ENCODE results near the gene UNC45B. TPM values are rescaled to one million over a fixed set of nuclear protein-coding genes. Genes with fewer than 3 reads are reported as not detected.
A peak's percentile ranks its signal among the peaks of the same experiment; 100 is the strongest.

Gene UNC45B
- total RNA-seq, 1 experiment from 2014 or later = 0.22 TPM

DNA sequence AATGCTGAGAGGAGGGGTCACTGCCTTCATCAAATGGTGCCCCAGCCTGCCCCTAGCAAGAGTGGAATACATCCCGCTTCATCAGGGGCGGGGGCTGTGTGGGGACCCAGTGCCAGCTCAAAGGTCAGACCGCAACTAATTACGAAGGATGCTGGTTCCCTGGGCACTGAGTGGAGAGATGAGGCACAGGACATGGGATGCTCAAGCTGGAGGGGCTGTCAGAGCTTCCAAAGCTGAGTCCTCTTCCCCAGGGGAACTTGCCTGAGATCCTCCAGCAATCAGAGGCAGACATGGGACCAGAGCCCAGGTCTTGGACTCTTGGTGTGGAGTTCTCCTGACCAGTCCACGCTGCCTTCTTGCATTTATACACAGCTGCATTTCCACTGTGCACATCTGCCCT, 18.9 kb downstream of the UNC45B start:
- H2BK20ac ChIP-seq (ENCODE audit: low read depth, low read length, poor library complexity, severe bottlenecking) = no peak overlapping the region
- H3K9ac ChIP-seq (ENCODE audit: extremely low read depth, insufficient read length, low read length) = no peak overlapping the region
- WGBS (ENCODE audit: extremely low coverage, insufficient read length, low lambda C conversion rate) = no CpG with 5 or more reads among the region's 5 CpGs
- no peak overlapping the region for H4K5ac ChIP-seq (ENCODE audit: insufficient read length, low read depth, low read length)
- H2BK5ac ChIP-seq (ENCODE audit: insufficient read length, low read length) = no peak overlapping the region
- H3K27me3 ChIP-seq (ENCODE audit: insufficient read depth, low read length) = no peaks in the 10 kb centered on the region
- no peaks in the 10 kb centered on the region for H3K79me2 ChIP-seq (ENCODE audit: insufficient read depth, low read length)
- TF ChIP-seq CTCF (conservative IDR thresholded peaks at IDR 0.05) = no peak
- no peaks in the 10 kb centered on the region for H3K79me1 ChIP-seq (ENCODE audit: insufficient read depth, low read depth, low read length, poor library complexity, severe bottlenecking)
- Mint-ChIP-seq H3K4me1 (peaks cover 3 to 4% of the 10 kb centered on the region in 2 experiments; a peak in 2 of 4 replicates), H3K9me3 (no peaks in the 10 kb centered on the region), H3K27me3 (ENCODE audit: low read depth) (no peaks in the 10 kb centered on the region), H3K36me3 (ENCODE audit: insufficient read depth in 1 of 3, low read depth in 3 of 3) (no peaks in the 10 kb centered on the region), H3K4me3 (no peak overlapping the region), H3K27ac (peak overlapping the region in 1 of 3 experiments; percentile 12; a peak in 1 of 7 replicates)
- H2AFZ ChIP-seq (ENCODE audit: low read length) = no peak overlapping the region
- H3K4ac ChIP-seq (ENCODE audit: low read depth, low read length) = no peak overlapping the region
- H2AK5ac ChIP-seq (ENCODE audit: insufficient read length, low read length) = no peak overlapping the region
- no peak overlapping the region for H2BK15ac ChIP-seq (ENCODE audit: low read depth, low read length)
- DNase-seq = no peak
- H3K9me3 ChIP-seq (ENCODE audit: control insufficient read depth, low read depth, low read length) = no peaks in the 10 kb centered on the region
- H3K4me2 ChIP-seq (ENCODE audit: insufficient read depth, insufficient read length, low read length) = no peak overlapping the region
- no peak overlapping the region for H3K56ac ChIP-seq (ENCODE audit: insufficient read length, low read depth, low read length)
- H4K20me1 ChIP-seq (ENCODE audit: control insufficient read depth, insufficient read depth, insufficient read length) = no peaks in the 10 kb centered on the region
- H2BK12ac ChIP-seq (ENCODE audit: insufficient read length, low read depth, low read length) = no peak overlapping the region
- H3K27ac ChIP-seq (ENCODE audit: insufficient read length, low read depth, low read length) = no peak overlapping the region
- no peaks in the 10 kb centered on the region for H3K23me2 ChIP-seq (ENCODE audit: insufficient read length, low read depth, low read length, poor library complexity, severe bottlenecking)
- no peak overlapping the region for H3K23ac ChIP-seq (ENCODE audit: insufficient read length, low read depth, low read length)
- no peak overlapping the region for H4K91ac ChIP-seq (ENCODE audit: insufficient read length, low read depth, low read length)
- no peaks in the 10 kb centered on the region for H3K4me1 ChIP-seq (ENCODE audit: insufficient read depth, low read length)
- H3K14ac ChIP-seq (ENCODE audit: insufficient read depth, low read length) = no peak overlapping the region
- no peak overlapping the region for H4K8ac ChIP-seq (replicated peaks; ENCODE audit: insufficient read length, low read depth, low read length)
- no peak overlapping the region for H2BK120ac ChIP-seq (ENCODE audit: low read depth, low read length, poor library complexity, severe bottlenecking)
- H3K18ac ChIP-seq (ENCODE audit: insufficient read length, low read depth, low read length) = no peak overlapping the region
- H3T11ph ChIP-seq (ENCODE audit: low read length) = no peak overlapping the region

Measured in H9 (cell line).